DMS153 (cell line): ENCODE data around the gene C14orf180.
A peak's percentile ranks its signal among the peaks of the same experiment; 100 is the strongest.

Experiments used
- DNase-seq: peaks from one replicate; lab custom pipeline; 2025; lab: John Stamatoyannopoulos, UW

C14orf180 gene

GRCh38 chr14:104593710-104594136 lies 14.2 kb downstream of the C14orf180 start:
- DNase-seq: no peak

- no peak for DNase-seq
Measured at GRCh38 chr14:104594310-104595046, 14.9 kb downstream of the C14orf180 start.

GRCh38 chr14:104595116-104595675 lies 15.6 kb downstream of the C14orf180 start:
- no peak for DNase-seq

- no peak for DNase-seq
Measured at GRCh38 chr14:104595911-104596450, 16.4 kb downstream of the C14orf180 start.

- no peak for DNase-seq
Measured at GRCh38 chr14:104596451-104596918, 16.9 kb downstream of the C14orf180 start.

- DNase-seq: no peak
Measured at GRCh38 chr14:104596927-104597351, 17.4 kb downstream of the C14orf180 start.

GRCh38 chr14:104597576-104597975 lies 18.0 kb downstream of the C14orf180 start:
- no peak for DNase-seq

- DNase-seq: no peak
Measured at GRCh38 chr14:104598039-104598909, 18.7 kb downstream of the C14orf180 start.

GRCh38 chr14:104598910-104599273 lies 19.3 kb downstream of the C14orf180 start:
- no peak for DNase-seq

GRCh38 chr14:104599446-104599845 lies 19.9 kb downstream of the C14orf180 start:
- no peak for DNase-seq

GRCh38 chr14:104600141-104600643 lies 20.6 kb downstream of the C14orf180 start:
- no peak for DNase-seq

GRCh38 chr14:104600805-104601204 lies 21.2 kb downstream of the C14orf180 start:
- no peak for DNase-seq

- DNase-seq: no peak
Measured at GRCh38 chr14:104601786-104602185, 22.2 kb downstream of the C14orf180 start.

- DNase-seq: no peak
Measured at GRCh38 chr14:104602315-104602932, 22.9 kb downstream of the C14orf180 start.

- DNase-seq: no peak
Measured at GRCh38 chr14:104602933-104603325, 23.4 kb downstream of the C14orf180 start.

- peak; percentile 16 for DNase-seq
Measured at GRCh38 chr14:104603711-104604401, 24.3 kb downstream of the C14orf180 start.

- DNase-seq: no peak
Measured at GRCh38 chr14:104604458-104605449, 25.2 kb downstream of the C14orf180 start, which contains the start of gene TMEM179. Gene TMEM179 (minus strand): TSS chr14:104604772. CDS start chr14:104604741, 31 bp downstream.

- DNase-seq: no peak
Measured at GRCh38 chr14:104609666-104610065, 30.1 kb downstream of the C14orf180 start.

GRCh38 chr14:104610749-104611310 lies 31.3 kb downstream of the C14orf180 start:
- DNase-seq: no peak
